SK-N-MC (cell line): ENCODE results near the gene DBF4.
A peak's percentile ranks its signal among the peaks of the same experiment; 100 is the strongest.
"Not testable (repeated sequence)": the region's sequence is repeated elsewhere in the genome, so short reads cannot be mapped to it uniquely, and the experiment has no call there.

Source experiments
- DNase-seq: peaks from one replicate; pipeline ENCODE4 v3.0.0-alpha.2; 2011; ENCODE audit warnings: low read depth, low spot score
- H3K27ac ChIP-seq: fragments of 200-600 bp; sonication (generic); 2 replicates; pipeline ENCODE4 v1.5.1; 2016; ENCODE audit warnings: mixed run types
- H3K36me3 ChIP-seq: fragments of 200-600 bp; sonication (generic); 2 replicates; pipeline ENCODE4 v1.6.1; 2017; ENCODE audit warnings: antibody characterized with exemption, low read length, mixed read lengths; ENCODE audit not compliant: insufficient read depth
- H3K4me3 ChIP-seq: fragments of 200-600 bp; sonication (generic); 2 replicates; pipeline ENCODE4 v1.5.1; 2016
- H3K9ac ChIP-seq: fragments of 200-600 bp; sonication (generic); 2 replicates; pipeline ENCODE4 v1.8.0; 2017; ENCODE audit warnings: mixed run types, mixed read lengths; ENCODE audit not compliant: insufficient read length
- H3K9me3 ChIP-seq: fragments of 200-600 bp; sonication (generic); 2 replicates; pipeline ENCODE4 v1.6.1; 2017; ENCODE audit warnings: low read depth, mild to moderate bottlenecking, antibody characterized with exemption, low read length, moderate library complexity, mixed read lengths
- EZH2 ChIP-seq: fragments of 200-600 bp; sonication (generic); IDR thresholded peaks from one replicate; pipeline ENCODE4 v1.6.1; 2017; ENCODE audit warnings: antibody characterized with exemption
- FOXP2 ChIP-seq: optimal IDR thresholded peaks from 2 replicates; pipeline ENCODE3; 2011; ENCODE audit warnings: mild to moderate bottlenecking, moderate library complexity; ENCODE audit not compliant: insufficient read depth; ENCODE audit errors: extremely low read length, control extremely low read depth
- POLR2AphosphoS5 ChIP-seq: IDR thresholded peaks from 2 replicates; pipeline ENCODE4 v1.6.1; 2012; ENCODE audit warnings: mild to moderate bottlenecking, low read depth, low read length, borderline replicate concordance

The DBF4 gene

DNA sequence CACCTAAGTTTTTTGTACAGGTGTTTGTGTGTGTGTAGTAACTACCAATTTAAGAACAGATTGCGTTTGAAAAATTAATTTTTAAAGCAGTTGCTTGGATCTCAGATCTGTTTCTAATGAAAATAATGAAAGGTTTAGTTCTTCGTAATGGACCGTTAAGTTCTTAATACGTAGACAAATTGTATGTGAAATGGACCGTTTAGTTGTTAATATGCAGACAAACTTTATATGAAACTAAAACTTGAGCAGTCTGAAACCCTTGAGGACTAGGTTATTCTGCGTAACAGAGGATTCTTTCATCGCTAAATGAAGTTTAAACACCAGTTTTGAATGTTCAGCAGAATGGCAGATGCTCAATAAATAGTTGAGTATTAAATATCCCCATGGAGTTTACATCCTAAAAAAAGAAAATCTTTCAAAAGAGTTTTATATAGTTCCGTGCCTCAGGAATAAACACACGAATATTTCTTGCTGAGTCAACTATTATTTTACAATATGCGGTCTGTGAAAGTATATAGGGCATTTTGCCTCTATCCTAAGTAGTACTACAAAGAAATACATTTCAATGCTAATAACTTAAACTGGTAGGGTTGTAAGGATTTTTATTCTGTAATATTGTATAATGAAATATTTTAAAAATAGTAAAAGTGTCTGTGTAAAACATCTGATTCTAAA is 1.2 kb downstream of the DBF4 start:
- H3K27ac ChIP-seq, result peak overlapping the region; percentile 81
- TF ChIP-seq EZH2 (no peak), POLR2AphosphoS5 (no peak), FOXP2 (no peak)
- peak overlapping the region; percentile 97 for H3K9ac ChIP-seq
- DNase-seq, result no peak
- H3K4me3 ChIP-seq, result peak overlapping the region; percentile 94
- H3K36me3 ChIP-seq, result peaks cover 51% of the 10 kb centered on the region
- H3K9me3 ChIP-seq, result peaks cover 3% of the 10 kb centered on the region; the same call in 1 of the 2 replicates

DNA sequence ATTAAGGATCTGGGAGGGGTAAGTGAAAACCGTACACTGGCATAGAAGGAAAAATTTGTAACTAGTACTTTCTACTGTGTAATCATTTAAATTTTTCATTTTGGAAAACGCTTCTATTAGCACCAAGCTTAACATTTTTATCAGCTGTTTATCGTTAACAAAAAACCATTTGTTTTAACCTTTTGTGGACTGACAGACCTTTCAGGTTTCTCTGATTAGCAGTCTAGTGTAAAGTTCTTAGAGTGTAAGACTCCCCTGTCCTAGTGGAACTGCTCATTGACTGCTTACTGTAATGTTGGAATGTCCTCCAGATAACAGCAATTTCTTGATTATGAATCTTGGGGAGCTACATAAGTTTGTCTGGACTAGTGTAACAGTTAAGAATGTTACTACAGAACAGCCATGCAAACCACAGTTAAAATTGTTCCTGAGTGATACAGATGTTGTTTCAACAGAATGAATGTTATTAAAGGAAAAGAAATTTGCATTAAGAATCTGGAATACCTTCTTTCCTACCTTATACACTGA is 2.0 kb downstream of the DBF4 start:
- peak overlapping the region; percentile 97 for H3K9ac ChIP-seq
- H3K27ac ChIP-seq, result no peak overlapping the region

DNA sequence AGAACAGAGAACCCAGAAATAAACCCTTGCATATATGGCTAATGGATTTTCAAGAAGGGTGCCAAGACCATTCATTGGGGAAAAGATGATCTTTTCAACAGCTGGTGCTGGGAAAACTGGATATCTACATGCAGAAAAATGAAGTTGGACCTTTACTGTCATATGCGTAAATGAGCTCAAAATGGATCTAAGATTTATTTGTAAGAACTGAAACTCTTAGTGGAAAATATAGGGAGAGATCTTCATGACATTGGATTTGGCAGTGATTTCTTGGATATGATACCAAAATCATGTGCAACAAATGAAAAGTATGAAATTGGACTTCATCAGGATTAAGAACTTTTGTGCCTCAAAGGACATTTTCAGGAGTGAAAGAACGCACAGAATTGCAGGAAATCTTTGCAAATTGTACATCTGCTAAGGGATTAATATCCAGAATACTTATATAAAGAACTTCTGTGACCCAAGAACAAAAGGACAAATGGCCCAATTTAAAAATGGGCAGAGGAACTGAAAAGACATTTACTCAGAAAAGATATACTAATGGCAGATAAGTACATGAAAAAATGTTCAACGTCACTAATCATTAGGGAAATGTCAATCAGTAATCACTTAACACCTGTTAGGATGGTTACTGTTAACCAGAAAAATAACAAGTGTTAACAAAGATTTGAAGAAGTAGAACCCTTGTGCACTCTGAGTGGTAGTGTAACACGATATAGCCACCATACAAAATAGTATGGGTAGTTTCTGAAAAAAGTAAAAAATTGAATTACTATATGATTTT is 6.1 kb downstream of the DBF4 start:
- Histone ChIP-seq H3K4me3 (no peak overlapping the region), H3K36me3 (peaks cover 91% of the 10 kb centered on the region), H3K9ac (no peak overlapping the region), H3K27ac (no peak overlapping the region), H3K9me3 (no peaks in the 10 kb centered on the region)
- DNase-seq, result no peak
- TF ChIP-seq FOXP2 (no peak), EZH2 (no peak), POLR2AphosphoS5 (no peak)

More for the DNA sequence above, 2.0 kb downstream of the DBF4 start:
- TF ChIP-seq EZH2 (no peak), FOXP2 (no peak)
- Histone ChIP-seq H3K36me3 (peaks cover 54% of the 10 kb centered on the region), H3K4me3 (peak overlapping the region; percentile 94), H3K9me3 (no peaks in the 10 kb centered on the region)
- DNase-seq, result no peak

DNA sequence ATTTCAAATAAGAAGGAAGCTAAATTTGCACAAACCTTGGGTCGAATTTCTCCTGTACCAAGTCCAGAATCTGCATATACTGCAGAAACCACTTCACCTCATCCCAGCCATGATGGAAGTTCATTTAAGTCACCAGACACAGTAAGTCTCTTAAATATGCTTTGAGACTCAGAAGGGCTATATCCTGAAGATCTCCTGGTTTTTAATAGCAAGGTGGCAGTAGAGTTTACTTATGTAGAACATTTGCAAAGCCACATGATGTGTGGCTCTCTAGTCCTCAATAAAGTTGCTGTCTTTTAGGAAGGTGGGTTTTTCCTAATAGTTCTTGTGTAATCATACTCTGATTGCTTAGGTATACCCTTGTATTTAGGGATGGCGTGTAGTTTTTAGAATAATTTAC is 8.7 kb downstream of the DBF4 start:
- DNase-seq, result no peak
- H3K27ac ChIP-seq, result no peak overlapping the region
- H3K9me3 ChIP-seq, result no peaks in the 10 kb centered on the region
- H3K36me3 ChIP-seq, result peaks cover 96% of the 10 kb centered on the region
- H3K4me3 ChIP-seq, result no peak overlapping the region
- TF ChIP-seq EZH2, result no peak
- no peak for TF ChIP-seq FOXP2
- TF ChIP-seq POLR2AphosphoS5, result no peak
- no peak overlapping the region for H3K9ac ChIP-seq

DNA sequence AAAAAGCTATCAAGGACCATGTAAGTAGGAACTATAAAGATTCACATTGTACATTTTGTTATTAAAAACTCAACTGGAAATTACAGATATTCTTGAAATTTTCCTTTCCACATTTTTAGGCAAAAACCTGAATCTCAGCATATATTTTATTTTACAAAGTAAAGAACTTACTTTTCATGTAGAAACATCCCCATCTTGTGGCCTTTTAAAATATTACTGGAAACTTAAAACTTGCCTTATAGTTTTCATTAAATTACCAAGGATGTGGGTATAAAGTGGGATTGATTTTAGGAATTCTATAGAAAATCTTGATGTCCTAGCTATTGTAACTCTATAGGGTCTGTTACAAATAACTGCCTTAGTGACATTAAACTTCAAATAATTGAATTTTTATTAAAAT is 10.6 kb downstream of the DBF4 start:
- Histone ChIP-seq H3K27ac (0 out of 2 replicates have a peak overlapping the region, but pooled peaks have one; percentile 26), H3K36me3 (peaks cover 94% of the 10 kb centered on the region), H3K9me3 (no peaks in the 10 kb centered on the region), H3K4me3 (no peak overlapping the region), H3K9ac (no peak overlapping the region)
- TF ChIP-seq POLR2AphosphoS5 (no peak), FOXP2 (no peak), EZH2 (no peak)
- DNase-seq, result no peak

DNA sequence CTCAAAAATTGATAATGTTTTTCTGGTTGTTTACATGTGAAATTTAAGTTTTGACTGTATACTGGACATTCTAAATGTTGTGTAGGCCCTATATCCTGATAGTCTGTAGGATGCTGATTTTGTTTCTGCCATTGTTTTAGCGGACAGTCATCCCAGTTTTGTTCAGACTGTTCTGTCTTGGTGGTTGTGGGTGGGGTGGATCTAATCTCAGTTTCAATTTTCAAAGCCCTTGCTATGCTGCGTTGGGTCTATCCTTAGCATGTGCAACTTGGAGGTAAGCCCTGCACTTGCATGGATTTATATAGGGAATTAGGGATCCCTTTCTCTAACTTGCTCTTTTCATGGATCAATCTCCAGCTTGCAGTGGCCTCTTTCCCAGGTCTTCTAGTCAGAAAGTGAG is 19.1 kb downstream of the DBF4 start:
- Histone ChIP-seq H3K9me3 (no peaks in the 10 kb centered on the region), H3K36me3 (peaks cover 92% of the 10 kb centered on the region), H3K4me3 (no peak overlapping the region), H3K9ac (no peak overlapping the region), H3K27ac (no peak overlapping the region)
- no peak for TF ChIP-seq FOXP2
- no peak for TF ChIP-seq POLR2AphosphoS5
- no peak for TF ChIP-seq EZH2
- DNase-seq, result no peak

DNA sequence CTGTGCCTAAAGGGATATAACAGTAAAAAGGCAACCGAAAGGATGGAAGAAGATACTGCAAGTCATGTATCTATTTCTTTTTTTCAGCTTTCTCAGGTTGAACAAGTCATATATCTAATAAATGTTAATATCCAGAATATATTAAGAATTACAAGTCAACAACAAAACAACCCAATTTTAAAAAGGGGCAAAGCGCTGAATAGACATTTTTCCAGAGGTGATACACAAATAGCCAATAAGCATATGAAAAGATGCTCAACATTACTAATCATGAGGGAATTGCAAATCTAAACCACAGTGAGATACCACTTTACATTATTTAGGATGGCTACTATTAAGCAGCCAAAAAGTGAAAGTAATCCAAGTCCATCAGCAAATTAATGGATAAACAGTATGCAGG is 23.0 kb downstream of the DBF4 start:
- H3K27ac ChIP-seq, result no peak overlapping the region
- no peak overlapping the region for H3K9ac ChIP-seq
- no peaks in the 10 kb centered on the region for H3K9me3 ChIP-seq
- TF ChIP-seq FOXP2 (no peak), POLR2AphosphoS5 (no peak), EZH2 (no peak)
- no peak overlapping the region for H3K4me3 ChIP-seq
- H3K36me3 ChIP-seq, result peaks cover 96% of the 10 kb centered on the region
- DNase-seq, result no peak

DNA sequence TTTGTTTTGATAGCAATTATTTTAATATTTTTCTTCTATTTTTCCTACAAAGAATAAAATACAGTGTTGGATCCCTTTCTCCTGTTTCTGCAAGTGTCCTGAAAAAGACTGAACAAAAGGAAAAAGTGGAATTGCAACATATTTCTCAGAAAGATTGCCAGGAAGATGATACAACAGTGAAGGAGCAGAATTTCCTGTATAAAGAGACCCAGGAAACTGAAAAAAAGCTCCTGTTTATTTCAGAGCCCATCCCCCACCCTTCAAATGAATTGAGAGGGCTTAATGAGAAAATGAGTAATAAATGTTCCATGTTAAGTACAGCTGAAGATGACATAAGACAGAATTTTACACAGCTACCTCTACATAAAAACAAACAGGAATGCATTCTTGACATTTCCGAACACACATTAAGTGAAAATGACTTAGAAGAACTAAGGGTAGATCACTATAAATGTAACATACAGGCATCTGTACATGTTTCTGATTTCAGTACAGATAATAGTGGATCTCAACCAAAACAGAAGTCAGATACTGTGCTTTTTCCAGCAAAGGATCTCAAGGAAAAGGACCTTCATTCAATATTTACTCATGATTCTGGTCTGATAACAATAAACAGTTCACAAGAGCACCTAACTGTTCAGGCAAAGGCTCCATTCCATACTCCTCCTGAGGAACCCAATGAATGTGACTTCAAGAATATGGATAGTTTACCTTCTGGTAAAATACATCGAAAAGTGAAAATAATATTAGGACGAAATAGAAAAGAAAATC is 31.0 kb downstream of the DBF4 start:
- H3K9me3 ChIP-seq, H3K4me3 ChIP-seq: not testable (repeated sequence)
- Histone ChIP-seq H3K27ac (peak overlapping the region; percentile 85), H3K36me3 (peaks cover 61% of the 10 kb centered on the region), H3K9ac (peak overlapping the region; percentile 37)
- peak; percentile 34 for DNase-seq

DNA sequence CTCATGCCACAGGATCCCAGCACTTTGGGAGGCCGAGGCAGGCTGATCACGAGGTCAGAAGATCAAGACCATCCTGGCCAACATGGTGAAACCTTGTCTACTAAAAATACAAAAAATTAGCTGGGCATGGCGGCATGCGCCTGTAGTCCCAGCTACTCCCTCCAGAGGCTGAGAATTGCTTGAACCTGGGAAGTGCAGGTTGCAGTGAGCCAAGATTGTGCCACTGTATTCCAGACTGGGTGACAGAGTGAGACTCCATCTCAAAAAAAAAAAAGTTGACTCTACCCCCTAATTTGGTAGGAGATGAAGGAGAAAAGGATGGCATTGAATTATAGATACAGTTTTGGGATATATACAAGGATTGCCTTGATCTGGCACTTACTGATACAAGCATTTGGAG is 32.5 kb downstream of the DBF4 start:
- not testable (repeated sequence) for H3K9me3 ChIP-seq, H3K4me3 ChIP-seq, DNase-seq, H3K9ac ChIP-seq, H3K27ac ChIP-seq
- H3K36me3 ChIP-seq, result peaks cover 46% of the 10 kb centered on the region
